Thymus (tissue), 11 donors: Measurements from ENCODE around the gene IKZF3. TPM values are rescaled to one million over a fixed set of nuclear protein-coding genes. Genes with fewer than 3 reads are reported as not detected.

Source experiments
- DNase-seq, 9 donors: peaks; one replicate each; pipeline ENCODE4 v3.0.0-alpha.2; 2013; ENCODE audit warnings: low spot score in 9 of 9, low read depth in 6 of 9, missing footprints in 1 of 9
- H3K27ac ChIP-seq, 2 donors: one replicate each; pipeline ENCODE4 v1.5.1; 2013; ENCODE audit warnings: control low read depth in 1 of 2, low read depth in 1 of 2, low read length in 1 of 2, mild to moderate bottlenecking in 1 of 2, moderate library complexity in 1 of 2
- H3K27me3 ChIP-seq, 2 donors: one replicate each; pipeline ENCODE4 v1.5.1; 2013; ENCODE audit warnings: low read length in 1 of 2; ENCODE audit not compliant: control insufficient read depth in 2 of 2, insufficient read depth in 1 of 2
- H3K36me3 ChIP-seq, 2 donors: one replicate each; pipeline ENCODE4 v1.5.1; 2013; ENCODE audit warnings: low read length in 1 of 2, mild to moderate bottlenecking in 1 of 2, moderate library complexity in 1 of 2; ENCODE audit not compliant: control insufficient read depth in 2 of 2, insufficient read depth in 2 of 2
- H3K4me1 ChIP-seq, 2 donors: one replicate each; pipeline ENCODE4 v1.5.1; 2013; ENCODE audit warnings: low read length in 2 of 2; ENCODE audit not compliant: control insufficient read depth in 2 of 2, insufficient read depth in 2 of 2
- H3K4me3 ChIP-seq, 2 donors: one replicate each; pipeline ENCODE4 v1.5.1; 2013; ENCODE audit warnings: low read length in 2 of 2, control low read depth in 1 of 2, mild to moderate bottlenecking in 1 of 2
- H3K9me3 ChIP-seq, 2 donors: one replicate each; pipeline ENCODE4 v1.5.1; 2013; ENCODE audit warnings: low read length in 1 of 2, mild to moderate bottlenecking in 1 of 2; ENCODE audit not compliant: control insufficient read depth in 2 of 2, insufficient read depth in 1 of 2
- WGBS: extraction: QIAGEN DNeasy Blood & Tissue Kit; methylation state at CpG from one replicate; pipeline ENCODE4 v1.1.7; 2013; 5-methylcytosine and 5-hydroxymethylcytosine counted together
- polyA plus RNA-seq: library from polyadenylated mRNA; stranded (reverse); fragments of 200-250 nt; gene quantifications from one replicate; pipeline ENCODE4 v1.2.3, GENCODE V29; 2013
- total RNA-seq: library from RNA; stranded (reverse); fragments of 120-200 nt; gene quantifications from one replicate; pipeline ENCODE4 v1.2.4, GENCODE V29; 2013
- donor health status: healthy.

The IKZF3 gene
- total and polyA plus RNA-seq, 2 donors, result 23.9 to 31.5 TPM

- no peak overlapping the region for H3K4me3 ChIP-seq
- 91% methylated on average over 8 of the region's 8 CpGs for WGBS
- no peak for DNase-seq
These were observed 119.3 kb downstream of the IKZF3 start for GRCh38 chr17:39744836-39745215.

GRCh38 chr17:39744075-39744835 is 119.9 kb downstream of the IKZF3 start:
- 88% methylated on average over 16 of the region's 16 CpGs for WGBS
- H3K27ac ChIP-seq, result no peak overlapping the region
- H3K36me3 ChIP-seq, result no peaks in the 10 kb centered on the region
- peaks cover 6 to 38% of the 10 kb centered on the region in 2 donors for H3K27me3 ChIP-seq
- H3K9me3 ChIP-seq, result no peaks in the 10 kb centered on the region
- DNase-seq, result no peak
- peaks cover 4 to 20% of the 10 kb centered on the region in 2 donors for H3K4me1 ChIP-seq
- H3K4me3 ChIP-seq, result no peak overlapping the region

More at GRCh38 chr17:39744836-39745215, 119.3 kb downstream of the IKZF3 start:
- peaks cover 3 to 33% of the 10 kb centered on the region in 2 donors for H3K27me3 ChIP-seq
- peaks cover 0 to 16% of the 10 kb centered on the region in 2 donors for H3K4me1 ChIP-seq
- H3K36me3 ChIP-seq, result no peaks in the 10 kb centered on the region
- H3K27ac ChIP-seq, result no peak overlapping the region
- H3K9me3 ChIP-seq, result peaks cover 0 to 2% of the 10 kb centered on the region in 2 donors

- Histone ChIP-seq H3K4me3 (no peak overlapping the region), H3K4me1 (peaks cover 12 to 32% of the 10 kb centered on the region in 2 donors), H3K9me3 (peaks cover 0 to 2% of the 10 kb centered on the region in 2 donors), H3K27ac (no peak overlapping the region), H3K27me3 (peaks cover 6 to 51% of the 10 kb centered on the region in 2 donors), H3K36me3 (no peaks in the 10 kb centered on the region)
- 90% methylated on average over 21 of the region's 21 CpGs for WGBS
- no peak for DNase-seq
These were observed 121.2 kb downstream of the IKZF3 start for GRCh38 chr17:39742856-39743436.

GRCh38 chr17:39742126-39742855 is 121.8 kb downstream of the IKZF3 start:
- H3K27ac ChIP-seq, result no peak overlapping the region
- peaks cover 0 to 5% of the 10 kb centered on the region in 2 donors for H3K9me3 ChIP-seq
- peaks cover 6 to 58% of the 10 kb centered on the region in 2 donors for H3K27me3 ChIP-seq
- H3K4me3 ChIP-seq, result no peak overlapping the region
- H3K4me1 ChIP-seq, result peaks cover 17 to 38% of the 10 kb centered on the region in 2 donors
- no peak for DNase-seq
- WGBS, result 91% methylated on average over 18 of the region's 18 CpGs
- H3K36me3 ChIP-seq, result no peaks in the 10 kb centered on the region

GRCh38 chr17:39740357-39741111 is 123.6 kb downstream of the IKZF3 start:
- WGBS, result 74% methylated on average over 16 of the region's 16 CpGs
- Histone ChIP-seq H3K9me3 (peaks cover 0 to 5% of the 10 kb centered on the region in 2 donors), H3K4me3 (no peak overlapping the region), H3K27ac (peak overlapping the region in 1 of 2 donors; percentile 58), H3K36me3 (no peaks in the 10 kb centered on the region), H3K4me1 (peaks cover 17 to 53% of the 10 kb centered on the region in 2 donors), H3K27me3 (peaks cover 8 to 75% of the 10 kb centered on the region in 2 donors)
- DNase-seq, result peak in 1 of 9 donors; percentile 31

GRCh38 chr17:39739885-39740356 is 124.2 kb downstream of the IKZF3 start:
- no peak for DNase-seq
- Histone ChIP-seq H3K4me3 (peak overlapping the region in 1 of 2 donors; percentile 12), H3K27ac (peak overlapping the region in 1 of 2 donors; percentile 58), H3K4me1 (peaks cover 17 to 53% of the 10 kb centered on the region in 2 donors), H3K27me3 (peaks cover 8 to 79% of the 10 kb centered on the region in 2 donors), H3K36me3 (no peaks in the 10 kb centered on the region), H3K9me3 (peaks cover 0 to 5% of the 10 kb centered on the region in 2 donors)
- 60% methylated on average over 9 of the region's 9 CpGs for WGBS

- Histone ChIP-seq H3K27me3 (peaks cover 8 to 79% of the 10 kb centered on the region in 2 donors), H3K36me3 (no peaks in the 10 kb centered on the region), H3K9me3 (peaks cover 0 to 5% of the 10 kb centered on the region in 2 donors), H3K27ac (peak overlapping the region in 1 of 2 donors; percentile 58), H3K4me1 (peaks cover 17 to 53% of the 10 kb centered on the region in 2 donors), H3K4me3 (peak overlapping the region; percentile 12 to 14)
- WGBS, result 12% methylated on average over 32 of the region's 32 CpGs
- peak in 1 of 9 donors; percentile 35 for DNase-seq
These were observed 124.9 kb downstream of the IKZF3 start for GRCh38 chr17:39738983-39739884.

- Histone ChIP-seq H3K4me1 (peaks cover 17 to 53% of the 10 kb centered on the region in 2 donors), H3K4me3 (peak overlapping the region; percentile 9 to 14), H3K36me3 (no peaks in the 10 kb centered on the region), H3K27me3 (peaks cover 8 to 79% of the 10 kb centered on the region in 2 donors), H3K27ac (no peak overlapping the region), H3K9me3 (peaks cover 0 to 5% of the 10 kb centered on the region in 2 donors)
- WGBS, result 4% methylated on average over 13 of the region's 13 CpGs
- DNase-seq, result peak in 1 of 9 donors; percentile 67
These were observed 125.6 kb downstream of the IKZF3 start for GRCh38 chr17:39738568-39738901.
